Vagina (tissue), 2 donors: ENCODE data around the gene ARHGAP26. TPM values are rescaled to one million over a fixed set of nuclear protein-coding genes. Genes with fewer than 3 reads are reported as not detected.

Experiments
- DNase-seq, 2 donors: peaks; one replicate each; pipeline ENCODE4 v3.0.0-alpha.2; 2017; ENCODE audit errors: extremely low spot score in 2 of 2
- H3K27ac ChIP-seq: fragments of 200-600 bp; sonication (generic); one replicate; pipeline ENCODE4 v1.5.1; 2019
- H3K27me3 ChIP-seq: fragments of 200-600 bp; sonication (generic); one replicate; pipeline ENCODE4 v1.5.1; 2019
- H3K36me3 ChIP-seq, 2 donors: fragments of 200-600 bp; sonication (generic); one replicate each; pipeline ENCODE4 v1.5.1; 2017 to 2019
- H3K4me1 ChIP-seq: fragments of 200-600 bp; sonication (generic); one replicate; pipeline ENCODE4 v1.5.1; 2019
- H3K4me3 ChIP-seq, 2 donors: fragments of 200-600 bp; sonication (generic); 1 replicate in 1 of 2; 2 replicates in 1 of 2; pipeline ENCODE4 v1.5.1; 2016 to 2019
- H3K9me3 ChIP-seq: fragments of 200-600 bp; sonication (generic); one replicate; pipeline ENCODE4 v1.5.1; 2019
- POLR2A ChIP-seq, 2 donors: fragments of 450-650 bp; IDR thresholded peaks; one replicate each; pipeline ENCODE4 v1.6.1; 2017; ENCODE audit warnings: antibody characterized with exemption in 2 of 2, mild to moderate bottlenecking in 2 of 2, moderate library complexity in 2 of 2
- POLR2AphosphoS5 ChIP-seq, 2 donors: sonication (generic); formaldehyde crosslinking; IDR thresholded peaks; one replicate each; pipeline ENCODE4 v1.9.0; 2017; ENCODE audit warnings: antibody characterized with exemption in 2 of 2, mild to moderate bottlenecking in 2 of 2, low read depth in 1 of 2; ENCODE audit not compliant: insufficient read depth in 1 of 2
- intact Hi-C: fragments of 100-400 bp; cut with DNase I; formaldehyde crosslinking; loops from one replicate; pipeline ENCODE4 v1.15.1; 2023
- total RNA-seq: library from RNA; depleted of rRNA; stranded (reverse); fragments of >200 nt; gene quantifications from one replicate; pipeline ENCODE4 v1.2.3, GENCODE V29; 2016
- TF ChIP-seq, protein P1 (sequence below), 3 experiments: fragments of 450-650 bp in 2 of 3; fragments of 200-600 bp in 1 of 3; sonication (generic) in 1 of 3; IDR thresholded peaks; one replicate each; pipeline ENCODE4 v1.5.1; 2017 to 2019; ENCODE audit warnings: antibody characterized with exemption in 3 of 3, mild to moderate bottlenecking in 2 of 3, moderate library complexity in 2 of 3

ARHGAP26 gene
- total RNA-seq, 1 donor from 2014 or later: 42.5 TPM

DNA sequence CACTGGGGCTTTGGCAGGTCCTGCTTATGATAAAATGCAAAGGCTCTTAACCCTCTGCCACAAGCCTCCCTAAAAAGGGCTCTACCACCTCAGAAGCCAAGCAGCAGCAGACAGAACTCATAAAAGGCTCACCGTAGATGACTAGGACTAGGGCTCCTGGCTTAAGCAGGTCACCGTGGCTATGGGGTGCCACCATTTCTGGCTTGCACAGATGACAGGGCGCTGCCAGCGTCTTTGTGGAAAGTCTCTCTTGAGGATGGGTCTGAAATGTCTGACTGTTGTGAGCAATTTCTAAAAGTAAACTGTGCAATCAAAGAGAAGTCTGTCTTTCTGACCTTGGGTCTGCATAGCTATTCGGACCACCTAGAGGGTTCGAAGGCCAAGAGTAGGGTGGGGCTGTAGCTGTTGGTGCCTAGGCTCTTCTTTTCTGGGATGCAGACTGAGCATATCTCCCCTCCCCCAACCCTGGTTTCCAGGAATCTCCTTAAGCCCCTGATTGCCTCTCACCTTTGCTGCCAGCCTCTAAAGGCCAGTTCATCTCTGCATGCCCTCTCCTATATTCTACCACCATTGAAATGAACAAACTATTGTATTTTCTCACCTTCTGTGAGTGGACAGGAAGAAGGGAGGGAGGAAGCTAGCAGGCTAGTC, 307.4 kb downstream of the ARHGAP26 start:
- Histone ChIP-seq H3K27me3 (no peaks in the 10 kb centered on the region), H3K27ac (no peak overlapping the region), H3K4me3 (no peak overlapping the region), H3K4me1 (peaks cover 23% of the 10 kb centered on the region), H3K36me3 (no peaks in the 10 kb centered on the region), H3K9me3 (no peaks in the 10 kb centered on the region)
- TF ChIP-seq, protein P1, sequence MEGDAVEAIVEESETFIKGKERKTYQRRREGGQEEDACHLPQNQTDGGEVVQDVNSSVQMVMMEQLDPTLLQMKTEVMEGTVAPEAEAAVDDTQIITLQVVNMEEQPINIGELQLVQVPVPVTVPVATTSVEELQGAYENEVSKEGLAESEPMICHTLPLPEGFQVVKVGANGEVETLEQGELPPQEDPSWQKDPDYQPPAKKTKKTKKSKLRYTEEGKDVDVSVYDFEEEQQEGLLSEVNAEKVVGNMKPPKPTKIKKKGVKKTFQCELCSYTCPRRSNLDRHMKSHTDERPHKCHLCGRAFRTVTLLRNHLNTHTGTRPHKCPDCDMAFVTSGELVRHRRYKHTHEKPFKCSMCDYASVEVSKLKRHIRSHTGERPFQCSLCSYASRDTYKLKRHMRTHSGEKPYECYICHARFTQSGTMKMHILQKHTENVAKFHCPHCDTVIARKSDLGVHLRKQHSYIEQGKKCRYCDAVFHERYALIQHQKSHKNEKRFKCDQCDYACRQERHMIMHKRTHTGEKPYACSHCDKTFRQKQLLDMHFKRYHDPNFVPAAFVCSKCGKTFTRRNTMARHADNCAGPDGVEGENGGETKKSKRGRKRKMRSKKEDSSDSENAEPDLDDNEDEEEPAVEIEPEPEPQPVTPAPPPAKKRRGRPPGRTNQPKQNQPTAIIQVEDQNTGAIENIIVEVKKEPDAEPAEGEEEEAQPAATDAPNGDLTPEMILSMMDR (IDR thresholded peaks at IDR 0.05): no peak
- TF ChIP-seq POLR2AphosphoS5 (IDR thresholded peaks at IDR 0.05; ENCODE audit: insufficient read depth in 1 of 2, low read depth in 1 of 2) (no peak), POLR2A (IDR thresholded peaks at IDR 0.05) (no peak)
- DNase-seq: no peak
- intact Hi-C loops: no loop called here

DNA sequence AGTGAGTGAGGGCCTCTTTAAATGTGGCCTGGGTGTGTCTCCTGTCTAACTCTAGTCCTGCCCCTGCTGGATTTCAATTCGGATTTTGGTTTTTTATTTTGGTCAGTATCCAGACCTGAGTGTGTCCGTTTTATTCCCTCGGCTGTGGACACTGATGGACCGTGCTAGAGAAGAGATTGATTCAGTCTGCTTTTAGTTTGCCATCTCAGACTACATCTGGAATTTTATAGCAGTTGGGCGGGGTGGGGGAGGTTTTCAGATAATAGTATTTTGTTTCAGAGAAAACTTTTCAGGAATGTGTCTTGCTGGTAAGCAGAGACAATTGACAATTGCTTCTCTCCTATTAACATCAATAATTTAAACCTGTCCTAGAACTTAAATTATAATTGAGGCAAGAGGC, 308.1 kb downstream of the ARHGAP26 start:
- Histone ChIP-seq H3K27me3 (no peaks in the 10 kb centered on the region), H3K4me3 (no peak overlapping the region), H3K36me3 (no peaks in the 10 kb centered on the region), H3K27ac (no peak overlapping the region), H3K4me1 (peaks cover 23% of the 10 kb centered on the region), H3K9me3 (no peaks in the 10 kb centered on the region)
- TF ChIP-seq, protein P1 (IDR thresholded peaks at IDR 0.05): no peak
- TF ChIP-seq POLR2AphosphoS5 (IDR thresholded peaks at IDR 0.05; ENCODE audit: insufficient read depth in 1 of 2, low read depth in 1 of 2): no peak
- no peak for TF ChIP-seq POLR2A (IDR thresholded peaks at IDR 0.05)
- no peak for DNase-seq
- intact Hi-C loops: no loop called here

DNA sequence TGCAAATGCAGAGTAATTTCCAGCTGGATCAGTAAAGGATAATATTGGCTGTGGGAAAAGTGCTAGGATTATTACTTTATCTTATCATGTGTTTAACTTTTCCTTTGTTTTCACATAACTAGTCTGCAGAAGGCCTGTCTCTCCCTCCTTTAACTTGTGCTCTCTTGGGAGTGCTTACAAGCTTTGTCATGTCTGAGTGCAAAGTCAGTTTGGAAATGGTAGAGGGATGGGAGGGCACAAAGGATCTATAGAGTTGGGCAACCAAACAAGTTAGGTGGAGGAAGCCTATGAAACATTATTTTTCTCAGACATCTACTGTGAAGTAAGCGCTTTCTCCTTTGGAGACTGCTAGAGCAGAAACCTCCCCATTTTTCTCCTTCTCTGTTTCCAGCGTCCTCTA, 308.8 kb downstream of the ARHGAP26 start:
- no peak for TF ChIP-seq POLR2AphosphoS5 (IDR thresholded peaks at IDR 0.05; ENCODE audit: insufficient read depth in 1 of 2, low read depth in 1 of 2)
- TF ChIP-seq, protein P1 (IDR thresholded peaks at IDR 0.05): no peak
- no peak for TF ChIP-seq POLR2A (IDR thresholded peaks at IDR 0.05)

DNA sequence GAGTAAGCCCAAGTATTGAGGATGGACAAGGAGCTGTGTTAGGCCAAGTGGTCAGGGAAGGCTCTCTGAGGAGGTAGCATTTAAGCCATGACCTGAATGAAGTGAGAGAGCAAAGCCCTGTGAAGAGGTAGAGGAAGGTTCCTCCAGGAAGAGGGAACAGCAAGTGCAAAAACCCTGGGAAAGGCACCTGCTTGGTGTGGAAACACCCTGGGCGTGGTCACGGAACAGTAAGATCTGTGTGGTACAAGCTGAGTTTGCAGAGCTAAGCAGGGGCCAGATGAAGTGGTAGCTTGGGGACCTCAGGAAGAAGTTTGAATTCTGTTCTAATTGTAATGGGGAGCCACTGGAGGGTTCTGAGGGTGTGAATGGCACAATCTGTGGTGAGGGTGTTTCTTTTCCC, 310.2 kb downstream of the ARHGAP26 start:
- intact Hi-C loops: no loop called here
- H3K9me3 ChIP-seq: no peaks in the 10 kb centered on the region

More for the DNA sequence above, 308.8 kb downstream of the ARHGAP26 start:
- intact Hi-C loops: no loop called here
- Histone ChIP-seq H3K9me3 (no peaks in the 10 kb centered on the region), H3K27me3 (no peaks in the 10 kb centered on the region), H3K4me3 (no peak overlapping the region), H3K36me3 (no peaks in the 10 kb centered on the region), H3K27ac (no peak overlapping the region), H3K4me1 (peaks cover 23% of the 10 kb centered on the region)
- no peak for DNase-seq

DNA sequence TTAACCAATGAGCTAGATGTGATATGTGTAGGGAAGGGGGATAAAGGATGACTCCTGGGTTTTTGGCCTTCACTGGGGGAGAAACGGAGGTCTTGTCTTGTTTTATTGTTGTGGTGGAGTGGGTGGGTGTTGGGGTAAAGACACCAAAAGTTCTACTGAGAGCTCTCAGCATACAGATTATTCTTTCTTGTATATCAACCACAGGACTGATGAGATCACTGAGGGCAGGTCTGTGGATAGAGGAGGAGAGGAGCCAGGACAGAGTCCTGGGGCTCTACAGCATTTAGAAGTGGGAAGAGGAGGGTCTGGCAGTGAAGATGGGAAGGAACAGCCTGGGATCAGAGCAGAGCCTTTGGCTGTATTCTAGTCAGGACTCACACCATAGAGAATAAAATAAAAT, 310.8 kb downstream of the ARHGAP26 start:
- no peak overlapping the region for H3K27ac ChIP-seq
- no peak for DNase-seq
- intact Hi-C loops: no loop called here
- H3K36me3 ChIP-seq: no peaks in the 10 kb centered on the region
- no peak for TF ChIP-seq POLR2AphosphoS5 (IDR thresholded peaks at IDR 0.05; ENCODE audit: insufficient read depth in 1 of 2, low read depth in 1 of 2)
- TF ChIP-seq, protein P1 (IDR thresholded peaks at IDR 0.05): no peak
- no peak for TF ChIP-seq POLR2A (IDR thresholded peaks at IDR 0.05)
- no peak overlapping the region for H3K4me3 ChIP-seq
- H3K4me1 ChIP-seq: peaks cover 23% of the 10 kb centered on the region
- no peaks in the 10 kb centered on the region for H3K9me3 ChIP-seq
- H3K27me3 ChIP-seq: no peaks in the 10 kb centered on the region

More for the DNA sequence above, 310.2 kb downstream of the ARHGAP26 start:
- H3K27me3 ChIP-seq: no peaks in the 10 kb centered on the region
- no peak for DNase-seq
- peaks cover 23% of the 10 kb centered on the region for H3K4me1 ChIP-seq
- H3K36me3 ChIP-seq: no peaks in the 10 kb centered on the region
- TF ChIP-seq POLR2A (IDR thresholded peaks at IDR 0.05): no peak
- TF ChIP-seq POLR2AphosphoS5 (IDR thresholded peaks at IDR 0.05; ENCODE audit: insufficient read depth in 1 of 2, low read depth in 1 of 2): no peak
- TF ChIP-seq, protein P1 (IDR thresholded peaks at IDR 0.05): no peak
- no peak overlapping the region for H3K27ac ChIP-seq
- no peak overlapping the region for H3K4me3 ChIP-seq
